K562 (cell line): ENCODE data around the gene CENPO. TPM values are rescaled to one million over a fixed set of nuclear protein-coding genes. Genes with fewer than 3 reads are reported as not detected.

Experiments
- CHD2 ChIP-seq: IDR thresholded peaks from 2 replicates; pipeline ENCODE4 v1.6.1; 2011; ENCODE audit warnings: low read depth, low read length
- CREM ChIP-seq: IDR thresholded peaks from 2 replicates; pipeline ENCODE4 v1.6.1; 2014; ENCODE audit warnings: antibody characterized with exemption, low read depth
- DDX20 ChIP-seq: fragments of 450-650 bp; IDR thresholded peaks from 2 replicates; pipeline ENCODE4 v1.6.1; 2016; ENCODE audit warnings: missing genetic modification characterization, low read depth, mild to moderate bottlenecking, missing compliant biosample characterization, moderate library complexity
- EWSR1 ChIP-seq: fragments of 450-650 bp; IDR thresholded peaks from 2 replicates; pipeline ENCODE4 v1.6.1; 2018; ENCODE audit warnings: borderline replicate concordance, mild to moderate bottlenecking, low read depth, moderate library complexity; ENCODE audit not compliant: partially characterized antibody
- HDAC3 ChIP-seq: fragments of 450-650 bp; IDR thresholded peaks from 2 replicates; pipeline ENCODE4 v1.6.1; 2018; ENCODE audit warnings: borderline replicate concordance, mild to moderate bottlenecking, moderate library complexity; ENCODE audit not compliant: partially characterized antibody
- HSF4 ChIP-seq: fragments of 250-450 bp; sonication (Bioruptor Pico); IDR thresholded peaks from 2 replicates; pipeline ENCODE4 v2.1.2; 2022; ENCODE audit warnings: mild to moderate bottlenecking, moderate library complexity, borderline replicate concordance
- MEF2D ChIP-seq: conservative IDR thresholded peaks from 2 replicates; pipeline ENCODE4 v1.6.1; 2016; ENCODE audit warnings: low read depth, missing genetic modification characterization, missing compliant biosample characterization
- PHF8 ChIP-seq: fragments of 200-600 bp; sonication (generic); IDR thresholded peaks from 2 replicates; pipeline ENCODE4 v1.6.1; 2012; ENCODE audit warnings: mixed run types, mild to moderate bottlenecking, inconsistent platforms, low read length, moderate library complexity, borderline replicate concordance
- POLR2A ChIP-seq: fragments of 450-650 bp; conservative IDR thresholded peaks from 2 replicates; pipeline ENCODE4 v1.6.1; 2016
- RBFOX2 ChIP-seq: fragments of 200-400 bp; formaldehyde crosslinking; IDR thresholded peaks from 2 replicates; pipeline ENCODE4 v1.6.1; 2017; ENCODE audit warnings: low read depth, mild to moderate bottlenecking, low read length, moderate library complexity
- RBM22 ChIP-seq: fragments of 200-400 bp; formaldehyde crosslinking; IDR thresholded peaks from 2 replicates; pipeline ENCODE4 v1.6.1; 2018; ENCODE audit warnings: low read length, low read depth; ENCODE audit not compliant: poor library complexity, severe bottlenecking
- RBM34 ChIP-seq: fragments of 200-400 bp; formaldehyde crosslinking; IDR thresholded peaks from 2 replicates; pipeline ENCODE4 v1.6.1; 2018; ENCODE audit warnings: low read length, borderline replicate concordance; ENCODE audit not compliant: insufficient read depth
- SUPT5H ChIP-seq: fragments of 450-650 bp; IDR thresholded peaks from 2 replicates; pipeline ENCODE4 v1.6.1; 2016
- polyA plus RNA-seq, 8 experiments: library from polyadenylated mRNA; depleted of rRNA in 4 of 8; stranded (reverse) in 5 of 8; unstranded in 3 of 8; fragments of >200 nt; fragmentation: Nextera tagmentation in 2 of 8; fragmentation: Illumina TruSeq in 1 of 8; extraction: Ambion mirVana in 2 of 8; extraction: Trizol in 1 of 8; gene quantifications; 2 replicates each; pipeline versions ENCODE4 v1.2.1 to v1.2.3, GENCODE V29; 2011 to 2014; ENCODE audit warnings: inconsistent platforms in 1 of 8, missing spikeins in 1 of 8
- total RNA-seq, 7 experiments: library from RNA; depleted of rRNA in 6 of 7; stranded (reverse); fragments of >200 nt in 6 of 7; fragmentation: Illumina TruSeq in 2 of 7; extraction: Trizol in 2 of 7; gene quantifications; 2 replicates each; pipeline versions ENCODE4 v1.2.1 to v1.2.3, GENCODE V29; 2011 to 2021; ENCODE audit warnings: low replicate concordance in 1 of 7
- TF ChIP-seq, protein P1 (sequence below): fragments of 250-450 bp; sonication (Bioruptor Pico); IDR thresholded peaks from 2 replicates; pipeline ENCODE4 v1.4.0; 2020; ENCODE audit warnings: mild to moderate bottlenecking, moderate library complexity
- TF ChIP-seq, protein P2 (sequence below): fragments of 450-650 bp; IDR thresholded peaks from 2 replicates; pipeline ENCODE4 v1.6.1; 2016; ENCODE audit warnings: mild to moderate bottlenecking, moderate library complexity

The CENPO gene
- total and polyA plus RNA-seq, 9 of the 15 experiments (the other 6 are each of a cell fraction or from before 2014, with no cell fraction given), result 30.6 to 59.4 (median 38.9) TPM

DNA sequence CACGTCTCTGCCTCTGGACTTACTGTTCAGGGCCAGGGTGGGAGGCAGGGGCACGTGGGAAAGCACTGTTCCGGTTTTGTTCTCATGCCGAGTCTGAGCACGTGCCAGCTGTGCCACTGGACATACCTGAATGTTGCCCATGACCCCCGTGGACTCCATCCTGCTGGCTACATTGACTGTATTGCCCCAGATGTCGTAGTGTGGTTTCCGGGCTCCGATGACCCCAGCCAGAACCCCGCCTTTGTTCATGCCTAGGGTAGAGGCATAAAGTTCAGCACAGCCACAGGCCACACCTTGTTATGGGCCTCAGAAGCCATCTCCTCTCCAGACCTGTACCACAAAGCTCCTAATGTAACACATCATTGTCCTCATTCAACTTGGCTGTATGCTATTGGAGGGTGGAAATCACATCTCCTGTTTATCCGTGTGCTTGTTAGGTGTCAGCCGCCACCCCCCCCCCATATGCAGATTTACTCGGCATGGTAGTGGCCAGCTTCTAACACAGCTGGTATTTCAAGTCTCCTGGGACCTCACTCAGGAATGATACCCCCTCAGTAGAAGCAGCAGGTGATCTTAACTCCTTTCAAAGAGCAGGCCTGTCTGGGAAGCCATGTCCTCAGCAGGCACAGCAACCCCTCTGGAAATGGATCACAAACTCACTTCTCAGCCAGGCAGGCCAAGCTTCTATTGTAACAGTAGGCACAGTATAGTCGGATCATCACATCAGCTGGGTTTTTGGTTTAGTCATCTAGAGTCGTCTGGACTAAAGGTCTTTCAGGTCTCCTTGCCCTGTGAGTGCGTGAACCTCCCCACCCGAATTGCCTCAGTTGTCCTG, 27.6 kb downstream of the CENPO start (continued):
- TF ChIP-seq HDAC3 (no peak), MEF2D (tag) (no peak), PHF8 (no peak), RBM34 (no peak), POLR2A (peak; percentile 55; the same call in 1 of the 2 replicates), SUPT5H (peak; percentile 30; the same call in 1 of the 2 replicates), RBFOX2 (no peak), RBM22 (peak; percentile 81), DDX20 (tag) (no peak), CHD2 (no peak), HSF4 (no peak), CREM (no peak), EWSR1 (no peak)
- TF ChIP-seq, protein P1, sequence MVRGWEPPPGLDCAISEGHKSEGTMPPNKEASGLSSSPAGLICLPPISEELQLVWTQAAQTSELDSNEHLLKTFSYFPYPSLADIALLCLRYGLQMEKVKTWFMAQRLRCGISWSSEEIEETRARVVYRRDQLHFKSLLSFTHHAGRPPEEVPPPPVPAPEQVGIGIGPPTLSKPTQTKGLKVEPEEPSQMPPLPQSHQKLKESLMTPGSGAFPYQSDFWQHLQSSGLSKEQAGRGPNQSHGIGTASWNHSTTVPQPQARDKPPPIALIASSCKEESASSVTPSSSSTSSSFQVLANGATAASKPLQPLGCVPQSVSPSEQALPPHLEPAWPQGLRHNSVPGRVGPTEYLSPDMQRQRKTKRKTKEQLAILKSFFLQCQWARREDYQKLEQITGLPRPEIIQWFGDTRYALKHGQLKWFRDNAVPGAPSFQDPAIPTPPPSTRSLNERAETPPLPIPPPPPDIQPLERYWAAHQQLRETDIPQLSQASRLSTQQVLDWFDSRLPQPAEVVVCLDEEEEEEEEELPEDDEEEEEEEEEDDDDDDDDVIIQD (CRISPR knock-in tag), result no peak
- TF ChIP-seq, protein P2, sequence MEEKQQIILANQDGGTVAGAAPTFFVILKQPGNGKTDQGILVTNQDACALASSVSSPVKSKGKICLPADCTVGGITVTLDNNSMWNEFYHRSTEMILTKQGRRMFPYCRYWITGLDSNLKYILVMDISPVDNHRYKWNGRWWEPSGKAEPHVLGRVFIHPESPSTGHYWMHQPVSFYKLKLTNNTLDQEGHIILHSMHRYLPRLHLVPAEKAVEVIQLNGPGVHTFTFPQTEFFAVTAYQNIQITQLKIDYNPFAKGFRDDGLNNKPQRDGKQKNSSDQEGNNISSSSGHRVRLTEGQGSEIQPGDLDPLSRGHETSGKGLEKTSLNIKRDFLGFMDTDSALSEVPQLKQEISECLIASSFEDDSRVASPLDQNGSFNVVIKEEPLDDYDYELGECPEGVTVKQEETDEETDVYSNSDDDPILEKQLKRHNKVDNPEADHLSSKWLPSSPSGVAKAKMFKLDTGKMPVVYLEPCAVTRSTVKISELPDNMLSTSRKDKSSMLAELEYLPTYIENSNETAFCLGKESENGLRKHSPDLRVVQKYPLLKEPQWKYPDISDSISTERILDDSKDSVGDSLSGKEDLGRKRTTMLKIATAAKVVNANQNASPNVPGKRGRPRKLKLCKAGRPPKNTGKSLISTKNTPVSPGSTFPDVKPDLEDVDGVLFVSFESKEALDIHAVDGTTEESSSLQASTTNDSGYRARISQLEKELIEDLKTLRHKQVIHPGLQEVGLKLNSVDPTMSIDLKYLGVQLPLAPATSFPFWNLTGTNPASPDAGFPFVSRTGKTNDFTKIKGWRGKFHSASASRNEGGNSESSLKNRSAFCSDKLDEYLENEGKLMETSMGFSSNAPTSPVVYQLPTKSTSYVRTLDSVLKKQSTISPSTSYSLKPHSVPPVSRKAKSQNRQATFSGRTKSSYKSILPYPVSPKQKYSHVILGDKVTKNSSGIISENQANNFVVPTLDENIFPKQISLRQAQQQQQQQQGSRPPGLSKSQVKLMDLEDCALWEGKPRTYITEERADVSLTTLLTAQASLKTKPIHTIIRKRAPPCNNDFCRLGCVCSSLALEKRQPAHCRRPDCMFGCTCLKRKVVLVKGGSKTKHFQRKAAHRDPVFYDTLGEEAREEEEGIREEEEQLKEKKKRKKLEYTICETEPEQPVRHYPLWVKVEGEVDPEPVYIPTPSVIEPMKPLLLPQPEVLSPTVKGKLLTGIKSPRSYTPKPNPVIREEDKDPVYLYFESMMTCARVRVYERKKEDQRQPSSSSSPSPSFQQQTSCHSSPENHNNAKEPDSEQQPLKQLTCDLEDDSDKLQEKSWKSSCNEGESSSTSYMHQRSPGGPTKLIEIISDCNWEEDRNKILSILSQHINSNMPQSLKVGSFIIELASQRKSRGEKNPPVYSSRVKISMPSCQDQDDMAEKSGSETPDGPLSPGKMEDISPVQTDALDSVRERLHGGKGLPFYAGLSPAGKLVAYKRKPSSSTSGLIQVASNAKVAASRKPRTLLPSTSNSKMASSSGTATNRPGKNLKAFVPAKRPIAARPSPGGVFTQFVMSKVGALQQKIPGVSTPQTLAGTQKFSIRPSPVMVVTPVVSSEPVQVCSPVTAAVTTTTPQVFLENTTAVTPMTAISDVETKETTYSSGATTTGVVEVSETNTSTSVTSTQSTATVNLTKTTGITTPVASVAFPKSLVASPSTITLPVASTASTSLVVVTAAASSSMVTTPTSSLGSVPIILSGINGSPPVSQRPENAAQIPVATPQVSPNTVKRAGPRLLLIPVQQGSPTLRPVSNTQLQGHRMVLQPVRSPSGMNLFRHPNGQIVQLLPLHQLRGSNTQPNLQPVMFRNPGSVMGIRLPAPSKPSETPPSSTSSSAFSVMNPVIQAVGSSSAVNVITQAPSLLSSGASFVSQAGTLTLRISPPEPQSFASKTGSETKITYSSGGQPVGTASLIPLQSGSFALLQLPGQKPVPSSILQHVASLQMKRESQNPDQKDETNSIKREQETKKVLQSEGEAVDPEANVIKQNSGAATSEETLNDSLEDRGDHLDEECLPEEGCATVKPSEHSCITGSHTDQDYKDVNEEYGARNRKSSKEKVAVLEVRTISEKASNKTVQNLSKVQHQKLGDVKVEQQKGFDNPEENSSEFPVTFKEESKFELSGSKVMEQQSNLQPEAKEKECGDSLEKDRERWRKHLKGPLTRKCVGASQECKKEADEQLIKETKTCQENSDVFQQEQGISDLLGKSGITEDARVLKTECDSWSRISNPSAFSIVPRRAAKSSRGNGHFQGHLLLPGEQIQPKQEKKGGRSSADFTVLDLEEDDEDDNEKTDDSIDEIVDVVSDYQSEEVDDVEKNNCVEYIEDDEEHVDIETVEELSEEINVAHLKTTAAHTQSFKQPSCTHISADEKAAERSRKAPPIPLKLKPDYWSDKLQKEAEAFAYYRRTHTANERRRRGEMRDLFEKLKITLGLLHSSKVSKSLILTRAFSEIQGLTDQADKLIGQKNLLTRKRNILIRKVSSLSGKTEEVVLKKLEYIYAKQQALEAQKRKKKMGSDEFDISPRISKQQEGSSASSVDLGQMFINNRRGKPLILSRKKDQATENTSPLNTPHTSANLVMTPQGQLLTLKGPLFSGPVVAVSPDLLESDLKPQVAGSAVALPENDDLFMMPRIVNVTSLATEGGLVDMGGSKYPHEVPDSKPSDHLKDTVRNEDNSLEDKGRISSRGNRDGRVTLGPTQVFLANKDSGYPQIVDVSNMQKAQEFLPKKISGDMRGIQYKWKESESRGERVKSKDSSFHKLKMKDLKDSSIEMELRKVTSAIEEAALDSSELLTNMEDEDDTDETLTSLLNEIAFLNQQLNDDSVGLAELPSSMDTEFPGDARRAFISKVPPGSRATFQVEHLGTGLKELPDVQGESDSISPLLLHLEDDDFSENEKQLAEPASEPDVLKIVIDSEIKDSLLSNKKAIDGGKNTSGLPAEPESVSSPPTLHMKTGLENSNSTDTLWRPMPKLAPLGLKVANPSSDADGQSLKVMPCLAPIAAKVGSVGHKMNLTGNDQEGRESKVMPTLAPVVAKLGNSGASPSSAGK, result no peak
